Gastroesophageal sphincter (tissue), 4 donors: ENCODE measurements around the gene PTGES2. TPM values are rescaled to one million over a fixed set of nuclear protein-coding genes. Genes with fewer than 3 reads are reported as not detected.

Source experiments
- ATAC-seq: fragments of 150-250 bp; one replicate; pipeline ENCODE4 v1.9.1; 2016; ENCODE audit warnings: mild to moderate bottlenecking, moderate library complexity
- H3K27ac ChIP-seq, 4 donors: fragments of 200-600 bp; sonication (generic) in 3 of 4; 1 replicate in 3 of 4; 2 replicates in 1 of 4; pipeline ENCODE4 v1.5.1; 2016 to 2019
- H3K27me3 ChIP-seq: fragments of 200-600 bp; sonication (generic); one replicate; pipeline ENCODE4 v1.5.1; 2019
- H3K36me3 ChIP-seq, 2 donors: fragments of 200-600 bp; sonication (generic); one replicate each; pipeline ENCODE4 v1.5.1; 2019; ENCODE audit warnings: control low read depth in 1 of 2
- H3K4me1 ChIP-seq, 3 donors: fragments of 200-600 bp; sonication (generic); 1 replicate in 2 of 3; 2 replicates in 1 of 3; pipeline ENCODE4 v1.5.1; 2016 to 2019; ENCODE audit warnings: control low read depth in 2 of 3
- H3K4me3 ChIP-seq, 2 donors: fragments of 200-600 bp; sonication (generic); one replicate each; pipeline ENCODE4 v1.5.1; 2019; ENCODE audit warnings: mild to moderate bottlenecking in 1 of 2, moderate library complexity in 1 of 2
- H3K9me3 ChIP-seq, 3 donors: fragments of 200-600 bp; sonication (generic); one replicate each; pipeline ENCODE4 v1.5.1; 2017 to 2019; ENCODE audit warnings: control low read depth in 2 of 3
- CTCF ChIP-seq, 4 experiments: fragments of 200-600 bp in 2 of 4; fragments of 450-650 bp in 2 of 4; sonication (generic) in 1 of 4; IDR thresholded peaks; one replicate each; pipeline ENCODE4 v1.5.1; 2017 to 2019; ENCODE audit warnings: antibody characterized with exemption in 4 of 4, mild to moderate bottlenecking in 2 of 4, moderate library complexity in 2 of 4
- EP300 ChIP-seq: sonication (generic); formaldehyde crosslinking; IDR thresholded peaks from one replicate; pipeline ENCODE4 v1.6.1; 2017; ENCODE audit warnings: antibody characterized with exemption, mild to moderate bottlenecking
- POLR2A ChIP-seq, 2 donors: fragments of 450-650 bp; IDR thresholded peaks; one replicate each; pipeline ENCODE4 v1.6.1; 2017; ENCODE audit warnings: antibody characterized with exemption in 2 of 2, mild to moderate bottlenecking in 2 of 2, moderate library complexity in 1 of 2
- POLR2AphosphoS5 ChIP-seq: sonication (generic); formaldehyde crosslinking; IDR thresholded peaks from one replicate; pipeline ENCODE4 v1.6.1; 2017; ENCODE audit warnings: antibody characterized with exemption
- WGBS, 2 donors: methylation state at CpG; one replicate each; pipeline ENCODE4 v1.1.5; 2018; ENCODE audit warnings: low coverage in 1 of 2; 5-methylcytosine and 5-hydroxymethylcytosine counted together
- total RNA-seq, 4 donors: library from RNA; depleted of rRNA; stranded (reverse); fragments of >200 nt; gene quantifications; one replicate each; pipeline ENCODE4 v1.1.0, GENCODE V29; 2016

The PTGES2 gene
- total RNA-seq, 4 donors from 2014 or later: 46.1 to 85.8 (median 57.5) TPM

- H3K9me3 ChIP-seq: no peaks in the 10 kb centered on the region
- ATAC-seq: no peak
- H3K4me1 ChIP-seq: peaks cover 3 to 47% (median 16%) of the 10 kb centered on the region in 3 donors
- H3K27me3 ChIP-seq: no peaks in the 10 kb centered on the region
- TF ChIP-seq POLR2A (IDR thresholded peaks at IDR 0.05) (no peak), CTCF (IDR thresholded peaks at IDR 0.05) (no peak), POLR2AphosphoS5 (no peak), EP300 (no peak)
- H3K4me3 ChIP-seq: no peak overlapping the region
- WGBS, 2 donors: 66 to 81% methylated on average over 4 to 5 of the region's 9 CpGs
- no peaks in the 10 kb centered on the region for H3K36me3 ChIP-seq
- H3K27ac ChIP-seq: no peak overlapping the region
Observed at GRCh38 chr9:128088253-128088945, 39.1 kb downstream of the PTGES2 start.

GRCh38 chr9:128087262-128087661 is 40.3 kb downstream of the PTGES2 start:
- no peaks in the 10 kb centered on the region for H3K36me3 ChIP-seq
- H3K27me3 ChIP-seq: no peaks in the 10 kb centered on the region
- H3K4me1 ChIP-seq: peaks cover 3 to 41% (median 10%) of the 10 kb centered on the region in 3 donors
- no peak for ATAC-seq
- TF ChIP-seq POLR2AphosphoS5 (no peak), EP300 (no peak), POLR2A (IDR thresholded peaks at IDR 0.05) (no peak), CTCF (IDR thresholded peaks at IDR 0.05) (no peak)
- H3K9me3 ChIP-seq: no peaks in the 10 kb centered on the region
- H3K4me3 ChIP-seq: no peak overlapping the region
- 75 to 89% methylated on average over 4 to 10 of the region's 10 CpGs for WGBS, 2 donors
- no peak overlapping the region for H3K27ac ChIP-seq

- H3K4me3 ChIP-seq: no peak overlapping the region
- peaks cover 3 to 41% (median 12%) of the 10 kb centered on the region in 3 donors for H3K4me1 ChIP-seq
- no peak for ATAC-seq
- TF ChIP-seq EP300: no peak
- no peak for TF ChIP-seq POLR2AphosphoS5
- TF ChIP-seq POLR2A (IDR thresholded peaks at IDR 0.05): no peak
- TF ChIP-seq CTCF (IDR thresholded peaks at IDR 0.05): no peak
- no peak overlapping the region for H3K27ac ChIP-seq
- H3K36me3 ChIP-seq: no peaks in the 10 kb centered on the region
- 86 to 92% methylated on average over 2 to 4 of the region's 4 CpGs for WGBS, 2 donors
- H3K27me3 ChIP-seq: no peaks in the 10 kb centered on the region
- H3K9me3 ChIP-seq: no peaks in the 10 kb centered on the region
Observed at GRCh38 chr9:128085943-128086342, 41.6 kb downstream of the PTGES2 start.

- WGBS, 2 donors: 80 to 85% methylated on average over 1 to 4 of the region's 4 CpGs
- Histone ChIP-seq H3K4me3 (no peak overlapping the region), H3K36me3 (no peaks in the 10 kb centered on the region), H3K4me1 (peaks cover 0 to 44% (median 17%) of the 10 kb centered on the region in 3 donors), H3K27ac (no peak overlapping the region), H3K27me3 (no peaks in the 10 kb centered on the region), H3K9me3 (no peaks in the 10 kb centered on the region)
- no peak for ATAC-seq
- TF ChIP-seq POLR2AphosphoS5: no peak
- TF ChIP-seq EP300: no peak
- no peak for TF ChIP-seq CTCF (IDR thresholded peaks at IDR 0.05)
- no peak for TF ChIP-seq POLR2A (IDR thresholded peaks at IDR 0.05)
Observed at GRCh38 chr9:128084746-128085145, 42.8 kb downstream of the PTGES2 start.

- Histone ChIP-seq H3K27me3 (no peaks in the 10 kb centered on the region), H3K36me3 (no peaks in the 10 kb centered on the region), H3K9me3 (no peaks in the 10 kb centered on the region), H3K27ac (peak overlapping the region; percentile 31 to 74 (median 72)), H3K4me1 (peaks cover 0 to 62% (median 30%) of the 10 kb centered on the region in 3 donors), H3K4me3 (no peak overlapping the region)
- 11 to 29% methylated on average over 7 of the region's 7 CpGs for WGBS, 2 donors
- ATAC-seq: peak; percentile 24
- no peak for TF ChIP-seq POLR2AphosphoS5
- TF ChIP-seq EP300: no peak
- no peak for TF ChIP-seq CTCF (IDR thresholded peaks at IDR 0.05)
- no peak for TF ChIP-seq POLR2A (IDR thresholded peaks at IDR 0.05)
Observed at GRCh38 chr9:128082151-128082550, 45.4 kb downstream of the PTGES2 start.
